ENCODE measurements around the gene SIN3A.

Gene SIN3A

DNA sequence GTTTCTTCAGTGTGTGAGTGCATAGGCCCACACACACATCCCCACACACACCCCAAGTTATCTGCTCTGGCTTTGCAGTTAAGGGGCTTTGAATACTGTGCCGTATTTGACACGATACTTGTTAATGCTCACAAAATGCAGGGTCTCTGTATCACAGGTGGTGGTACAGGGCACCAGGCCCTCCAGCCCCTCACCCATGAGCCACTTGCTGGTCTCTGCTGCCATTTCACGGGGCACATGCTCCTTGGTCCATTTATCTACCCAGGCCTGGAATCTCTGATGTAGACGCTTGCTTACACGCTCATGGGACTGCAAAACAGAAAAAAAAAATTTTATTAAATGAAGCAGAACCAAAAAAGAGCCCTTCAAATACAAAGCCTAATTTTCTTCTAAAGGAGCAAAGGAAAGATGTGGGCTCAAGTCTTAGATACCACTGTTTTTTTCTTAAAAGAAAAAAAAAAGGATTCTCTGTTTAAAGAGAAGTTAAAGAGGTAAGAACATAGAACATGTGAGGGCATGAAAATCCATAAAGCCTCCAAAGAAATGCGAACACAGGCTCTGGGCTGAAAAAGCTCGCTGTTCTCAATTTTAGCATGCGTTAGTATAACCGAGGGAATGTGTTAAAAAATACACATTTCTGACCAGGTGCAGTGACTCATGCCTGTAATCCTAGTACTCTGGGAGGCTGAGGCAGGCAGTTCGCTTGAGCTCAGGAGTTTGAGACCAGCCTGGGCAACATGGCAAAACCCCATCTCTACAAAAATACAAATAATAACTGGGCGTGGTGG lies 79.4 kb downstream of the SIN3A start:
- no peak for DNase-seq (ENCODE audit: low read depth)

DNA sequence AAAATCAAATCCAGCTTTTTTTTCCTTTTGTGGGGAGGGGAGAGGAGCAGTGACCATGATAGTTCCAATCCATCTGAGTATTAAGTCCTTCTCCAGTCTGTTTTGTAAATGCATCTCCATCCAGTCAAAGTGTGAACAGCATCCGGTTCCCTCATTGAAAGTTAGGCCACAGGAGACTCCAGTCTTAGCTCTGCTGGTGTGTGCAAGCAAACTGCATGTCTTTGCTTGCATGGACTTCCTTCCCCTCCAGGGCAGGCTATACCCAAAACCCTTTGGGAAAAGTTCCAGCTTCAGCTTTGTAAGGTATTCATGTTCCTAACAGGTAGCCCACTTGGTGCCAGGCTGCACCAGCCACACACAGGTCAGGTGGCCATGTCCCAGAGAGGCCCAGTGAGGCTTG lies 80.0 kb downstream of the SIN3A start:
- DNase-seq (ENCODE audit: low read depth): no peak

DNA sequence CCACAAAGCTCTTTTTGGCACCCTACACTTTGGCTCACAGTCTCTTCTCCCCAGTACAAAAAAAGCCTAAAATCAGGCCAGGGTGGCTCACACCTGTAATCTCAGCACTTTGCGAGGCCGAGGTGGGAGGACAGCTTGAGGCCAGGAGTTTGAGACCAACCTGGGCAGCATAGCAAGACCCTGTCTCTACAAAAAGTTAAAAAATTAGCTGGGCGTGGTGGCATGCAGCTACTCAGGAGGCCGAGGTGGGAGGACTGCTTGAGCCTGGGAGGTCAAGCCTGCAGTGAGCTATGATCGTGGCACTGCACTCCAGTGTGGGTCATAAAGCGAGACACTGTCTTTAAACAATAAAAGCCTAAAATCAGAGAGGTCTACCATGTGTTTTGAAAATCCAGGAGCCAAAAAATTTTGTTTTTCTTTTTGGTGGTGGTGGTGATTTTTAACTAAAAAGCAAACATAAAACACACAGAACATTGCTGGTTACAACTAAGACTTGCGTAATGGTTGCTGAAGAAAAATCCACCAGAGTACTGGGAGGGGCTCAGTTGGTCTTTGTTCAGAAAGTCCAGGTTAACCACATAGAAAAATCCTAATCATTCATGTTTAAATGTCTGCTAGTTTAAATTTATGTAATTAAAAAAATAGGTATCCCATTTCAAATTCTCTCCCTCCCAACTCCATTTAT lies 81.5 kb downstream of the SIN3A start:
- no peak for DNase-seq (ENCODE audit: low read depth)

DNA sequence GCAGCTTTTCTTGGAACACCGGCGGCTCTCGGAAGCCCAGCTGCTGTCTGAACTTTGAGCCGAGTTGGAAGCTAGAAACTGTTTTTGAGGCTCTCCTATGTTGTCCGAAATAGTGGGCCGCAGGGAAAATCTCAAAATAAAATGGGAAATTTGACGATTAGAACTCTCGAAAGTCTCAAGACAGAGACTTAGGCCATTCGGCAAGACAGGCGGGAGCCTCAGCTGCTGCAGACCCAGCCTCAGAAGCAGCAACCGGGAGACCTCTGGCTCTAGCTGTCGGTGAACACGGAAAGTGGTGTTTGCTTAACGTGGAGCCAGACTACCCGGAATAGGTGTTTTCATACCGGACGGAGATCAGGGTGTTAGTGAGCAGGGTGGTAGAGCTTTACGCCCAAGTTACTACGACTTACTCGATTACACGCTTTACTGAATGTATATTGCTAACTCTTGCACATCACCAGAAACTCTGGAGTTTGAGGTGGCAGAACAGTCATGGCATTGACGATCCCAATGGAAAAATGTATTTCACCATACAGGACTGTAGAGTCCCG lies 82.7 kb downstream of the SIN3A start:
- no peak for DNase-seq (ENCODE audit: low read depth)

DNA sequence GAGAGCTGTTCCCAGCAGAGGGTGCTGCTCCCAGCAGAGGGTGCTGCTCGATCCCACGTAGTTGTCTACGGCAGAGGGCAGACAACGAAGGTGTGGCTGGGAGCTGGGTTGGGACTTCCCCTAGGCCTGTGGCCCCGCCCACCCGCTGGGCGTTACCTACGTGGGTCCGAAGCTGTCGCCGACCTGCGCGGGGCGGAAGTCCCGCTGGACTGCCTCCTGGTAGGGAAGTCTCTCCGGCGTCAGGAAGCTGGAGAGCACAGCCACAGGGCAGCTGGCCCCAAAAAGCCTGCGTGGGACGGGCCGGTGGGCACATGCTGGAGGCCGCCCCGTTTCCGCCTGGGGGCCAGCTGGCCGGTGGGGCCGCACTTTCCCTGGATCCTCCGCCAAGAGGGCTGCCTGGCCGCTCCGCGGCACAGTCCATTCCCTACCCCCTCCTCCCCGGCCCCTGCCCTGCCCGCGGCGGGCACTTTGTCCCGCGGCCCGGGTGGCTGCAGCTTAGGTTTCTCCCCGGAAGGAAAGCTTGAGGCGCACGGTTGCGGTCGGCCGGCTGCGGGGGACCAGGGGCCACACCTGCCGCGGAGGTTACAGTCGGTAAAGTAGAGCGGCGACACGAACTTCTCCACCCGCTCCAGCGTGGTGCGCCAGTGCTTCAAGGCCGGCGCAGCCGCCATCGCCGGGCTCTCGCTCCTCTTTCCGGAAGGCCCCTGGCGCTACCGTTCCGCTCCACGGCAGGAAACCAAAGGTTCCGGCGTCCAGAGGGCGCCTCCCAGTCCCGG lies 83.4 kb downstream of the SIN3A start, which contains the start of gene MAN2C1:
TSS of gene MAN2C1 (minus strand) at position 695 of the 776 bp plus-strand sequence. CDS start at position 671, 24 bp downstream.
- DNase-seq (ENCODE audit: low read depth): peak; percentile 82

DNA sequence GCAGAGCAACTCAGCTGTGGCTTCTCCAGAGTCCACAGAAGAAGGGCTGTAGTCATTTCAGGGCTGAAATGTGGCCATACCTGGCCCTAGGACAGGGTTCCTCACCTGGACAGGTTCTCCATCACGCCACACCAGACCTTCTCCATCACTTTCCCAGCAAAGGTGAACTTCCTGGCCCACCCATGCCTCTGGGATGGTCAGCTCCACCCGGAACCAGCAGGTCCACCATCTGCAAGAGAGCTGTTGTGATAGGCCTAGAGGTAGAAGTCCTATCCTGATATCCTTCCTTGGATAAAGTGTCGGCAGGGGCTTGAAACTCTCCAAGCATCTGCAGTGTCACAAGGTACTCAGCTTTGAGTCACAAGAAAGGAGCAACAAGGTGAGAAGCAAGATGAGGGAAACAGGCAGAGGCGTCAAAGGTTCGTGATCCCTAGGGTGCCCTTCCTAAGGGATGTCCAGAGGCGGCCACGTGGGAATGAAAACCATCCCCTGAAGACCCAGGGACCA lies 84.0 kb downstream of the SIN3A start:
- no peak for DNase-seq (ENCODE audit: low read depth)

DNA sequence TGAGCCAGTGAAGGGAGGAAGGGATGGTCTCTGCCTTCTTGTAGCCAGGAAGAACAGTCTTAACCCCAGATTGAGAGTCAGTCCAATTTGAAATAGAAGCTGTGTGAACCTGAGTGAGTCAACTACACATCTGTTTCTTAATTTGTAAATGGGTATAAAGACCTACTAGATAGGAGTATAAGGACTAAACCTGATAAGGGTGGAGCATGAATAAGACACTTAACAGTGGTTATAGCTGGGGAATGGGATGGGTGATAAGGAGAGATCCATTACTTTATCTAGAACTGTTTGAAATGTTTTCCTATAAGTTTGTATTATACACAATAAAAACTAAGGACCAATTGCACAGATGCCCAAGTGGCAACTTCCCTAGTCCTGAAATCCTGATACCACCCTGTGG lies 84.5 kb downstream of the SIN3A start:
- no peak for DNase-seq (ENCODE audit: low read depth)

DNA sequence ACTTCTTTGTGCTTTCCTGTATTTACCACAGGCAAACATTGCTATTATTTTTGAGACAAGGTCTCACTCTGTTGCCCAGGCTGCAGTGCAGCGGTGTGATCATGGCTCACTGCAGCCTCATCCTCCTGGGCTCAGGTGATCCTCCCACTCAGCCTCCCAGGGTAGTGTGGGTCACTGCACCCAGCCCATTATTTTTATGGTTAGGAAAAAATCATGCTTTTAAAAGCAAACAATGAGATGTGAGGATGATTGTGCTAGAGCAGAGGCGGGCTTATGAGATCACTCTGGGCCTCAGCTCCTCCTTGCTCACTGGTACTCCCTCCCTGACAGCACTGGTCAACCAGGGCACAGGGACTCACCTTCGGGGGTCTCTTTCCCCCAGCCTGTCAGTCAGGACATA lies 85.3 kb downstream of the SIN3A start:
- no peak for DNase-seq (ENCODE audit: low read depth)

DNA sequence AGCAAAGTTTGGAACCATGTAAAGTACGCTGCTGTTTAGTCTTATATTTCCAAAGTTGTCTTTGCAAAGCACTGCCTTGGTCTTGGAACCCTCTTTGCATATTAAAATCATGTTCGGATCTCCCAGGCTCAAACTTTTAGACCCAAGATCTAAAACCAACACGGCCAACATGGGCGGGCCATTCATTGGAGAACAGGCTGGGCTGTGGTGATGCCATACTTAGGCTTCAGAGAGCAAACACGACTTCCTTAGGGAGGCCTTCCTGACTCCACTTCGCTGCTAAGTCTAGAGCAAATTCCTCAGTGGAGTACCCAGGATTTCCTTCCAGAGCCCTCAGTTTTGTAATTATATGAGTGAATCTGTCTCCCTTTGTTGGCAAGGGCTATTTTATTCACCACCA lies 86.6 kb downstream of the SIN3A start:
- no peak for DNase-seq (ENCODE audit: low read depth)

DNA sequence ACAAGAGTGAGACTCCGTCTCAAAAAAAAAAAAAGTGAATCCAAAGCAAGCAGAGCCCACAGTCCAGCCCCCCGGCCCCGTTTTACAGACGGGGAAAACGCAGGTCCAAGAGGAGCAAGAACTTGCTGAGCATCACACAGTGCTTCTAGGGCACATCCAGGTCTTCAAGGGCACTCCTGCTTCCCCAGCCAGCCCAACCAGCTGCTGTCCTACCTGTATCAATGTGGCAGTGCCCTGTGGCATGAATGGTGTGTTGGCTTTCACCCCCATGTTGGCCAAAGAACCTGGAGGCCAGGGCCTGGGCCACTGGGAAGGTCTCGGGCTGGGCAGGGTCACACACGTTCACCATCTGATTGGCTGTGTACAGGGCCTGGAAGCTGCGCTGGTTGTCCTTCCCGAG lies 87.7 kb downstream of the SIN3A start:
- no peak for DNase-seq (ENCODE audit: low read depth)

DNA sequence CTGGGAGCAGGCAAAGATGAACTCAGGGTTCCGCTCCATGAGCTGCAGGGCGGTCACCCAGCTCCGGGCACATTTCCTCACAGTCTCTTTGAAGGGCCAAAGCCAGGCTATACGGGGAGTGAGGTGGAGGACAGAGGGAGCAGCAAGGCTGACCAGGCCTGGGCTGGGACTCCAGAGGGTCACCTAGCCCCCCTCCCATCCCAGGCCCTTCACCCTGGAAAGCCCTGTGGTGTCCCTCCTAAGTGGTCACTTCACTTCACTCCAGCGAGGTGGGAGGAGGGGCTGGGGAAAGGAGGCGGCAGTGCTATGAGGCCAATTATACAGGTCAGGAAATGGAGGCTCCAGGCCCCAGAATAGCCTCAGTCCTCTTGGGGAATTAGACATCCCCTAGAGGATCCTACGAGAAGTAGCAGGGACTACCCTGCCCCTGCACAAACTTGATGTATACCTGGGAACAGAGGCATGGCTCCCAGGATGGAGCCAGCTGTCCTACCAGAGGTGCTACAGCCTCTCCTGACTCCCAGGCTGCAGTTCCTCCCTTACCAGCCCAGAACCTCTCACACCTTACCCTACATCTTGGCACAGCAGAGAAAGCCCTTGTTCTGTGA lies 88.7 kb downstream of the SIN3A start:
- DNase-seq (ENCODE audit: low read depth): no peak

DNA sequence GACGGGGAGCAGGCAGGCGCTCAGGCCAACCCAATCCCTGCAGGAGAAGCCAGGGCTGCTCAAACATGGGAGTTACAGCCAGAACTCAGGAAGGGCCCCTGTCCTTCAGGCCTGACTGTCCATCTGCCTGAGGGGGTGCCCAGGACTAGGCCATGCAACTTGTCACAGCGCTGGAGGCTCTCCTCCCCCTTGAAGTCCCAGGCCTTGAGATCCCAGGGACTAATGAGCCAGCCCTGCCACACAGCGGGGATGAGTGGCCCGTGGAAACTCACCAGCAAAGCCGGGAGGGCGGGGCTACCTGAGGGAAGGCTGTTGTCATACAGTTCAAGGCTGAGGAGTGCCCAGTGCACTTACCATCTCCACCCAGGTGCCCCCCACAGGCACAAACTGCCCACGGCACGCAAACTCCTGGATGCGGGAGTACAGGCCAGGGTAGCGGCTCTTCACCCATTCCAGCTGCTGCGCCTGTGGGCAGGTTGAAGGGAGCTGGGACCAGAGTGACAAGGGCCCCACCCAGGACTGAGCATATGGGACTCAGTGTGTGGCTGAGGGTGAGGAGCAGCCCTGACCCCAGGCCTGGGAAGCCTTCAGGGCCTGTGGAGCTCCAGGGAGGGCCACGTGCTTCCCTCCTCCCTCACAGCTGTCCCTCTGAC lies 89.4 kb downstream of the SIN3A start:
- no peak for DNase-seq (ENCODE audit: low read depth)

DNA sequence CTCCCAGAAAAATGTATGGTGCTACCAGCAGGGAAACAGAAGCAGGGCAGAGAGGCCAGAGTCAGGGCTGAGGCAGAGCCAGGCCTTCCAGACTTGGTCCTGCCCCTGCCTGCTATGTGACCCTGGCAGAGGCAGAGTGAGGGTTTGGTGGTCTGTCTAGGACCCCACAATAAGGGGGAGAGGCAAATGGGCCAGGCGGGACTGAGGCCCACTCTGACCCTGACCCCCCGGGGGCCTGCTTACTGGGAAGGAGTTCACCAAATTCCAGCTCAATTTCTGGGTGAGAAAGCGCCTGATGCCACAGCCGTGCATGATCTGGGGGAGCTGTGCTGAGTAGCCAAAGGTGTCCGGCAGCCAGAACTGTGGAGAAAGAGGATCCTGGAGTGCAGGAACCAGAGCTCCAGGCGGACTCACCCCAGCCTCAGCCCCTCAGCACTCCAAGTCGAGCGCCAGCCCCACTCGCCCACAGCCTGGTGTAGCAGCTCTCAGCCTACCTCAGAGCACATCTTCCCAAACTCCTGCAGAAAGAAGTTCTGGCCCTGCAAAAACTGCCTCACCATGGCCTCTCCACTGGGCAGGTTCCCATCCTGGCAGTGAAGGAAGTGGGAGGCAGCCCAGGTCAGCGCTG lies 90.0 kb downstream of the SIN3A start:
- DNase-seq (ENCODE audit: low read depth): no peak

DNA sequence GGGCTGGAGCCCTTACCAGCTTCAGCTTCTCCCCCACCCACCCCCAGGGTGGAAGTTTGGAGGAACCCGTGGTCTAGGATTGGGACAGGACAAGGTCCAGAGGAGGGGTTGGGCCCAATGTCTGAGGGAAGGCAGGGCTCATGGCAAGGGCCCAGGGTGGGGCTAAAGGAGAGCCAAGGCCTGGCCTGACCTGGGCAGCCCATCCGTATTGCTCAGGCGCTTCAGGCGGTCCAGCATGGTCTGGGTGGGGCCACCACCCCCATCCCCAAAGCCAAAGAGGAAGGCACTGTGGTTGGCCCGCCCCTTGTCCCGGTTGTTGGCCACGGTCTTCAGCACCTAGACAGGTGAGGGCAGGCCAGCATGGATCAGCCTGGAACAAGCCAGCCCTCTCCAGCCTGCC lies 90.6 kb downstream of the SIN3A start:
- no peak for DNase-seq (ENCODE audit: low read depth)

DNA sequence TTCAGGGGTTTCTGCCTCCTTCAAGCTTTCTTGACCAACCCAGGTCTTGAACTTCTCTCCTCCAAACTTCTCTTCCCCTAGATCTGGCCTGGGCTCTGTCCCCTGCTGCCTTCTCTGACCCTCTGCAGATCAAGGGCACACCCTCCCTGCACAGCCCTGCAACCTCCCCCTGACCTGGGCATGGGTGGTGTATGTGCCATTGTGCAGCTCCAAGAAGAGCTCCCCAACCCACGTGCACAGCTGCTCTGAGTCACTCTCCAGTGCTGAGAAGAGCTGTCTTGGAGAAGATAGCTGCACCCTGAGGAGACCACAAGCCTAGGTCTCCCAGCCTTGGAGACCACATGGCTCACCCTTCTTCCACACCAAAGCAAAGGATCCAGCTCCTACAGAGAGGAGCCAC lies 91.1 kb downstream of the SIN3A start:
- DNase-seq (ENCODE audit: low read depth): no peak

DNA sequence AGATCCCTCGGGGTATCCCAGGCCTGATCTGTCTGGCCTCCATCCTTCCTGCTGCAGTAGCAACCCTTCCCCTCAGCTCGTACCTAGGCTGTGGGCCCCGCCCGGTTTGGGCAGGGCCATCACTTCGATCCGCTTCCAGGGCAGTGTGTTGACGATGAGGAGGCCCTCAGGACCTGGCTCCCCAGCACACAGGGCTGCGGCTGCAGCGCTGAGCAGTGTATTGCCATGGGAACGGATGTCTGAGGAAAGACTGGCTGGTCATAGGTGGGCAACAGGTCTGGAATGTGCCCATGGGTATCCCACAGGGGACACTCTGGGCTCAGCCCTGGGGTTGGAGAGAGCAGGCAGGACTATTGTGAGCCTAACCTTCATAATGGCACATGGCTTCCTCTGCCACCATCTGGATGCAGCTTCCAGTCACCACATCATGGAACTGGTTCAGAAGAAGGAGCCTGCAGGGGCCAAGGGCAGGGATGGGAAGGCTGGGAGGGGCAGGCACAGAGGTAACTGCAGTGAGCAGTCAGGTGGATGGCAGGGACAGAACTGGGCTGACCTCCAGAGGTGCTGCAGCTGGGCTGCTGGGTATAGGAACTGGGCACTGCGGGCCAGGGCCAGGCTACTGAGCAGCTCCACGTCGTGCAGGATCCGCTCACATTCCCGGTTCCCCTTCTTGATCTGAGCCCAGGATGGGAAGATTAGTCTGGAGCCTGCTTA lies 91.8 kb downstream of the SIN3A start:
- DNase-seq (ENCODE audit: low read depth): no peak

DNA sequence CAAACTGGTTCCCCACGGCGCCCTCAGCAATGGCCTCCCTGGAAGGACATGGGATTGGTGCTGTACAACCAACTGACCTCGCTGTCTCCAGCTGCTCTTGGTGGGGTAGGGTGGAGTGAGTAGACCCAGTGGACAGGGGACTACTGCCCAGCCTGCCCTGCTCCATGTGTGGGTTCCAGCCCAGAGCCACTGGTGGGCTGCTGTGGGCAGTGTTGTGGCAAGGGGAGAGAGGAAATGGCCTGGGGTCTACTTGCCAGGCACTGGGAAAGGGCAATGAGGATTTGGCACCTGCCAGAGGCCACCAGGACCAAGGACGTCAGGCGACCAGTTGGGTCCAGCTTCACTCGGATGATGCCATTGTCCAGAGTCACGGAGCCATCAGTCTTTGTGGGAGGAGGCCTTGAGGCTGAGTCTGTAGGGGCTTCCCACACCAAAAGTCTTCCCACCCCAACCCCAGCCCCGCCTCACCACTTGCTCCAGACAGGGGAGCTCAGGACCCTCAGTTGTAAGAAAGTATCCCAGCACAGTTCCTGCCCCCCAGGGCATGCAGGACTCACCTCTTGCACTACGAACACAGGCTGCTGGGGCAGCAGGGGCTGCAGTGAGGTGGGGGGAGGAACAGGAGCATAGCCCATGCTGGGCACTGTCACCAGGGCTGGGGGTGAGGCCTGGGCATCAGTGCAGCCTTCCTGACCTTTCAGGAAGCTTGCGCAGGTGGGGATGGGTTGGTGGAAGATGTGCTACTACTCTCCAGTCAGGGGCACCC lies 92.5 kb downstream of the SIN3A start:
- no peak for DNase-seq (ENCODE audit: low read depth)

DNA sequence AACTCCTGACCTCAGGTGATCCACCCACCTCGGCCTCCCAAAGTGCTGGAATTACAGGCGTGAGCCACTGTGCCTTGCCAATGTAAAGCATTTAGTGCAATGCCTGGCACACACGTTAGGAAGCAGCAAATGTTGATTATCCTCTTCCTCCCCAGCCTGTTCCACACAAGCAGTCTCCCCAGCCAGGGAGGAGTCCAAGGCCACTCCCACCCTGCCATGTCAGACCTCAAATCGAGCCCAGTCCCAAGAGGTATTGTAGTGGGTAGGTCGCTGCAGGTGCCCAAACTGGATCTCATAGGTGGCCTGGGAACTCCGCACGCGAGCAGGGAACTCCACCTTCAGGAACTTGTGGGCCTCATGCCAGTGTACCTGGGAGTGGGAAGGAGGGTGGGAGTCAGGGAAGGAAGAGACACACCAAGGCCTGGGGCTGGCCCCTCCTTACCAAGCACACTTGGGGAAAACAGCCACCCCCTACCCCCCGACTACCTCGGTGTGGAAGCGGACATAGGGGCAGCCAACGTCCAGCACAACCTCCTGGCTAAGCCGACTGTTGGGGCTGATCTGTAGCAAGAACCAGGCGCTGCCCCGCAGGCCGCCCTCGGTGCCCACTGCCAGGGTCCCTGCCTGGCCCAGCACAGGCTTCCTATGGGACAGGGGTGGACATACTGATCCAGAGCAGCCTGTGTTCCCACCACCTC lies 93.4 kb downstream of the SIN3A start:
- no peak for DNase-seq (ENCODE audit: low read depth)

DNA sequence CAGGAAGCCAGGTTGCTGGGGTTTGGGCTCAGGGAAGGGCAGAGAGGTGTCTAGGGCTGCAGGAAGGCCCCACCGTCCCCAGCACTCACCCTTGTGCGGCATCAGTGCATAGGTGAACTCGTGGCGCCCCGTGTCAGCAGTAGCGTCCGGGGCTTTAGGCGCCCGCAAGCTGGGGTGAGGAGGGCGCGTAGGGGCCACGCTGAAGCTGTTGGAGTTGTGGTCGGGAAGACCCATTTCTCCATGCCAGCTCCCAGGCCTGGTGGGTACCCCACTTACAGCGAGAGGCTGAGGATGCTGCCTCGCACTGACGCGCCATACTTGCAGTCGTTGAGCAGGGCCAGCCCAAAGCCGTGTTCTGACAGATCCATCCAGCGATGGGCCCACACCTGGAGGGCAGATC lies 95.0 kb downstream of the SIN3A start:
- no peak for DNase-seq (ENCODE audit: low read depth)
